Neuron (in vitro differentiated cells): ENCODE measurements around the gene GSTT4.
"Not testable (repeated sequence)": the region's sequence is repeated elsewhere in the genome, so short reads cannot be mapped to it uniquely, and the experiment has no call there.

Source experiments
- H2AFZ ChIP-seq: one replicate; pipeline ENCODE4 v1.6.1; 2013; ENCODE audit warnings: low read depth, mild to moderate bottlenecking, inconsistent platforms, low read length, moderate library complexity
- H3K27me3 ChIP-seq: one replicate; pipeline ENCODE4 v1.6.1; 2013; ENCODE audit warnings: low read length; ENCODE audit not compliant: insufficient read depth
- H3K36me3 ChIP-seq: one replicate; pipeline ENCODE4 v1.6.1; 2013; ENCODE audit warnings: low read length; ENCODE audit not compliant: insufficient read depth
- H3K4me1 ChIP-seq: one replicate; pipeline ENCODE4 v1.6.1; 2013; ENCODE audit warnings: low read length; ENCODE audit not compliant: insufficient read depth
- H3K4me3 ChIP-seq: 2 replicates; pipeline ENCODE4 v1.5.1; 2013; ENCODE audit warnings: mild to moderate bottlenecking, low read length, moderate library complexity
- H3K9me3 ChIP-seq: one replicate; pipeline ENCODE4 v1.6.1; 2013; ENCODE audit warnings: low read length

Gene GSTT4

GRCh38 chr22:23949764-23950163 lies 55.5 kb downstream of the GSTT4 start:
- H2AFZ ChIP-seq, H3K9me3 ChIP-seq, H3K36me3 ChIP-seq, H3K4me3 ChIP-seq, H3K27me3 ChIP-seq, H3K4me1 ChIP-seq: not testable (repeated sequence)
